Left colon (tissue), 2 donors: Measurements from ENCODE around the gene AGBL5. TPM values are rescaled to one million over a fixed set of nuclear protein-coding genes. Genes with fewer than 3 reads are reported as not detected.
"Not testable (repeated sequence)": the region's sequence is repeated elsewhere in the genome, so short reads cannot be mapped to it uniquely, and the experiment has no call there.

ENCODE experiments used
- ATAC-seq: fragments of 200-7000 bp; cut with Tn5 transposase; one replicate; pipeline ENCODE4 v1.9.1; 2020; ENCODE audit warnings: mild to moderate bottlenecking, moderate library complexity
- DNase-seq, 2 donors: peaks; one replicate each; pipeline ENCODE4 v3.0.0-alpha.2; 2020
- intact Hi-C, 2 donors: fragments of 100-400 bp; cut with DNase I in 1 of 2; cut with micrococcal nuclease in 1 of 2; formaldehyde crosslinking; loops; one replicate each; pipeline versions ENCODE4 v1.11.2 to v1.14.0; 2022; cut with DNase I, micrococcal nuclease
- total RNA-seq, 2 donors: library from RNA; stranded (reverse); fragmentation: NEBNext Ultra II Directional; extraction: Animal tissue kit (Norgen Biotek cat#: 25700); gene quantifications; one replicate each; pipeline ENCODE4 v1.2.1, GENCODE V29; 2021
- donor health status: DM: no; HTN: no; CAD: no.
- donor health status: DM: yes; HTN: yes; CAD: no.

Gene AGBL5
- total RNA-seq, 2 donors from 2014 or later = 14.7 to 16.1 TPM

- peak; percentile 65 for ATAC-seq
- peak in 1 of 2 donors; percentile 50 for DNase-seq
- intact Hi-C loops = loop anchor here (5.0 to 10.0 kb wide), 3 partner anchors 99 to 189 kb away; partner anchors contain the start of gene TRIM54 (in 2 of the 2)
Observed at GRCh38 chr2:27095745-27096651, 44.5 kb downstream of the AGBL5 start.

- intact Hi-C loops = loop anchor here (5.0 to 10.0 kb wide), 3 partner anchors 98 to 188 kb away; partner anchors contain the start of gene TRIM54 (in 2 of the 2)
- DNase-seq (no peak), ATAC-seq (no peak)
Observed at GRCh38 chr2:27096748-27097297, 45.4 kb downstream of the AGBL5 start.

GRCh38 chr2:27097341-27097740 is 45.9 kb downstream of the AGBL5 start:
- ATAC-seq (no peak), DNase-seq (no peak)
- intact Hi-C loops = loop anchor here (5.0 to 10.0 kb wide), 3 partner anchors 97 to 187 kb away; partner anchors contain the start of gene TRIM54 (in 2 of the 2)

- DNase-seq (no peak), ATAC-seq (no peak)
- intact Hi-C loops = loop anchor here (5.0 to 10.0 kb wide), 3 partner anchors 95 to 185 kb away; partner anchors contain the start of gene TRIM54 (in 2 of the 2)
Observed at GRCh38 chr2:27099334-27099955, 48.0 kb downstream of the AGBL5 start.

- ATAC-seq = no peak
- DNase-seq = no peak
- intact Hi-C loops = no loop called here
Observed at GRCh38 chr2:27100036-27100435, 48.6 kb downstream of the AGBL5 start.

GRCh38 chr2:27102329-27102728 is 50.9 kb downstream of the AGBL5 start:
- intact Hi-C loops = no loop called here
- DNase-seq = no peak
- ATAC-seq = no peak

- ATAC-seq (no peak), DNase-seq (no peak)
- intact Hi-C loops = no loop called here
Observed at GRCh38 chr2:27105981-27106380, 54.5 kb downstream of the AGBL5 start.

- ATAC-seq (no peak), DNase-seq (no peak)
- intact Hi-C loops = no loop called here
Observed at GRCh38 chr2:27108221-27108620, 56.8 kb downstream of the AGBL5 start.

GRCh38 chr2:27109083-27109482 is 57.6 kb downstream of the AGBL5 start:
- no peak for ATAC-seq
- intact Hi-C loops = no loop called here
- no peak for DNase-seq

- ATAC-seq, DNase-seq, intact Hi-C loops: not testable (repeated sequence)
Observed at GRCh38 chr2:27110603-27111352, 59.3 kb downstream of the AGBL5 start.

- intact Hi-C loops, ATAC-seq: not testable (repeated sequence)
Observed at GRCh38 chr2:27111392-27112078, 60.1 kb downstream of the AGBL5 start.

GRCh38 chr2:27115519-27115918 is 64.1 kb downstream of the AGBL5 start:
- intact Hi-C loops = no loop called here
- no peak for DNase-seq
- no peak for ATAC-seq

More at GRCh38 chr2:27111392-27112078, 60.1 kb downstream of the AGBL5 start:
- not testable (repeated sequence) for DNase-seq

GRCh38 chr2:27117995-27118524 is 66.6 kb downstream of the AGBL5 start:
- intact Hi-C loops = no loop called here
- DNase-seq (no peak), ATAC-seq (no peak)

GRCh38 chr2:27118525-27119329 is 67.3 kb downstream of the AGBL5 start, which contains the start of gene CGREF1:
Gene CGREF1 (minus strand): TSS chr2:27119128. CDS start chr2:27104366, 14,762 bp downstream.
- DNase-seq = peak in 1 of 2 donors; percentile 38
- ATAC-seq = peak; percentile 87

GRCh38 chr2:27119330-27119670 is 67.8 kb downstream of the AGBL5 start:
- DNase-seq, intact Hi-C loops, ATAC-seq: not testable (repeated sequence)

More at GRCh38 chr2:27118525-27119329, 67.3 kb downstream of the AGBL5 start, which contains the start of gene CGREF1:
- intact Hi-C loops = no loop called here
